HG03354 (cell line): ENCODE measurements around the gene FXR1.
"Not testable (repeated sequence)": the region's sequence is repeated elsewhere in the genome, so short reads cannot be mapped to it uniquely, and the experiment has no call there.

ENCODE experiments used
- ATAC-seq: cut with Tn5 transposase; IDR thresholded peaks from one replicate; pipeline ENCODE4 v1.9.1; 2021; ENCODE audit warnings: mild to moderate bottlenecking; ENCODE audit not compliant: unreplicated experiment, poor library complexity, severe bottlenecking

Gene FXR1

DNA sequence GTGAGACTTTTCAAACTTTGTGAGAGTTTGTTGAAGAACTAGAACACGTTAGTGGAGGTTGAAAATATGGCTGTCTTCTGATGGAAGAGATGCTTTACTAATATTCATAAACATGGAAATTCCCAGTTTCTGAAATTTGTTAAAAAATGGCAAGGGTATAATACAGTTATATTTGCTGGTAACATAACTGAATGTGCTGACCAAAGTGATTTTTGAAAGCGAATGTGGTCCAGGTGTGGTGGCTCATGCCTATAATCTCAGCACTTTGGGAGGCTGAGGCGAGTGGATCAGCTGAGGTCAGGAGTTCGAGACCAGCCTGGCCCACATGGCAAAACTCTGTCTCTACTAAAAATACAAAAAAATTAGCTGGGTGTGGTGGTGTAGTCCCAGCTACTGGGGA, 18.1 kb downstream of the FXR1 start:
- no peak for ATAC-seq

DNA sequence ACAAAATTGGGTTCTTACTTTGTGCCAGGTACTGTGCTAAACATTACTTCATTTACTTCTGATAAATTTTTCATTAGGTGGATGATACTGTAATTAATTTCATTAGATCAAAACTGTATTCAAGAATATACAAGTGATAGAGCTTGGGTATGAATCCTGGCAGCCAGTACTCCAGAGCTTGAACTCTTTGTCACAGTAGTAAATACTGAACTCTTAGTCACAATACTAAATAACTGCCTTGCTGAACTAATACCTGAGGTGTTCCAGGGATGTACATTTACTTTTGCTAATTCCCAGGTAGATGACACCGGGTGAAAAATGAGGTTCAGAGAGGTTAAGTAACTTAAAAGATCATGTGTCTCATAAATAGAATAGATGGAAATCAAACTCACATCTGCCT, 20.3 kb downstream of the FXR1 start:
- no peak for ATAC-seq

DNA sequence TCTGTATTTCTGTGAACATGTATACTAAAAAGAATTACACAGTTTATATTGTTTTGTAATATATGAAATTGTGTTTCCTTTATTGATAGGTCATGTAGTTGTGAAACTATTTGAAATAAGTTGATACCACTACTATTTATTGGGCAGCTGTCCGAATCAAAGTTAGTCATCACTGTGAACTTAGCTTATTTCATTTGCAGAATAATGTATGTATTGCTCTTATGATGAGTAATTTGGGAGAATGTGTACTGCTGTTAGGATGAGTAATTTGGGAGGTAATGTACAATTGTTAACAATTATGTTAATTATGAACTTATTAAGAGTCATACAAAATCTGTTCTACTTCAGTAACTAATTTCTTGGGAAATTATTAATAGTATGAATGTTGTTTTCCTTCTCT, 22.2 kb downstream of the FXR1 start:
- ATAC-seq, result no peak

DNA sequence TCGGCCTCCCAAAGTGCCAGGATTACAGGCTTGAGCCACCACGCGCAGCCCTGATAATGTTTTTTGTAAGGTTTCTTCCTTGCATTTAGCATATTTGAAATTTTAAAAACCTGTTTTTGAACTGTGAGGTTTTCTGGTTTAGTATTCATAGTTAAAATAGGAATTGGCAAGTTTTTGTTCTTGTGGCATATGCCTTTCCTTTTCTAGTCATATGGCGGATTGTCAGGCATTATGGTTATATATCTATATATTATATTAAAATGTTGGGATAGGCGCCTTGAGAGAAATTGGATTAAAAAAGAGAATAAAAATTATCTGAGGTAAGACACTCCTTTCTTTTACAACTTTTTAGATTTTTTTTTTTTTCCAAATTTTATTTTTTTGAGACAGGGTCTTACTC, 28.4 kb downstream of the FXR1 start:
- no peak for ATAC-seq

DNA sequence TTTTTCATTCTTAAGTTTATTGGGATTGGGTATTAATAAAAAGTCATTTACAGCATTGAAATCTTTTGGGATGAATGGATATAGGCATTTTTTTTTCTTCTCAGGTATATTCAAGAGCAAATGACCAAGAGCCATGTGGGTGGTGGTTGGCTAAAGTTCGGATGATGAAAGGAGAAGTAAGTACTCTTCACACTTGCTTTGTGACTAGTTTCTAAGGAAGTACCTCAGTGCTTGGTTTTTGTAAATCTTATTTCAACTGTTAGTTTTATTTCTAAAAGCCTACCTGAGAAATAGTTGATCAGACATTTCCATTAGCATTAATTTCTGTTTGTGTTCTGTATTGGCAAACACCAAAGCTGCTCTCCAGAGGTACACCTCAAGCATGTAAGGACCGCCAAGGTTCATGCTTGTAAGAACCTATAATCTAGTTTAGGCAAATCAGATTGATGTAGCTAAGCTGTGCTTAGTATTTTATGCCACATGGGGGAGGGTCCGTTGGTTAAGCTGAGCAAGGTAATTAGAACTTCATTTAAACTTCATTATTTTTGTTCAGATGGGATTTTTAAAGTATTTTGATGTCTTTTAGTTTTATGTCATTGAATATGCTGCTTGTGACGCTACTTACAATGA, 35.4 kb downstream of the FXR1 start:
- ATAC-seq, result peak; percentile 64

DNA sequence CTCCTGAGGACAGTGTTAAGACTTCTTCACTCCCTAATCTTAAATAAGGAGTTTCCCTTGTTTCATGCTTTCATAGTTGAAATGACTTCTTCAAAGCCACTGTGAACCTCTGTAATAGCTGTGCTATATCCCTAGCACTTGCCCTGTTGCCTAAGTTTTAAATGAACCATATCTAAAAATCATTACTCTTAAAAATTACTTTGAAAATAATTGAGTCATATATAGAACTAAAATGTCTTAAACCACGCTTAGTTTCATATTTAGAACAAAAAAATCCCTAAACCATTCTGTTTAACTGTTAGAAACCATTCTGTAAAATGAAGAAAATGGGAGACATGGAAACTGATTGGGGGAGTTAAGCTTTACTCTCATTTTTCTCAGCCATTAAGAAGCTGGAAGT, 47.2 kb downstream of the FXR1 start:
- no peak for ATAC-seq

DNA sequence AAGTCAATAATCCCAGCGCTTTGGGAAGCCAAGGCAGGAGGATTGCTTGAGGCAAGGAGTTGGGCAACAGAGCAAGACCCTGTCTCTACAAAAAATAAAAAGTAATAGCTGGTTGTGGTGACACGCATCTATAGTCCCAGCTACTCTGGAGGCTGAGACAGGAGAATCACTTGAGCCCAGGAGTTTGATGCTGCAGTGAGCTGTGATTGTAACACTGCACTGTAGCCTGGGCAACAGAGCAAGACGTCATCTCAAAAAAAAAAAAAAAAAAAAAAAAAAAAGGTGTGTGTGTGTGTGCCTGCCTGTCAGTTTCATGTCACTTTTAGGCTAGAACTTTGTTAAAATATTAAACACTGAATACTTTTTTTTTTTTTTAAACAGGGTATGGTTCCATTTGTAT, 48.6 kb downstream of the FXR1 start:
- ATAC-seq, result peak; percentile 44

DNA sequence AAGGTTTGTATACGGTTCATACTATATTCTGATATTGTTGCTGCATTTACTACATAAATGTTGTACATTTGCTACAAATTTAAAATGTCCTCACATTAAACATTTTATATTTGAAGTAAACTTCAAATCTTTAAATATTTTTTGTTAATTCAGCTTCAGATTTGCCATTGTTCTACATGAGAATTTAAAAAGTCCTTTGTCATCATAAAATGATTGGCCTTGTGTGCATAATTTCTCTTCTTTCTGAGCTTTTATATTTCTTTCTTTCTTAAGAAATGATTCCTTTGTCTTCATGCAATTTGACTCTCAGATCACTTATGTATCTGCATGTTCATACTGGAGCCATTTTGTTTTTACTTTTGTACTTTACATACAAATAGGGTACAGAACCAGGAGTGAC, 49.1 kb downstream of the FXR1 start:
- no peak for ATAC-seq

DNA sequence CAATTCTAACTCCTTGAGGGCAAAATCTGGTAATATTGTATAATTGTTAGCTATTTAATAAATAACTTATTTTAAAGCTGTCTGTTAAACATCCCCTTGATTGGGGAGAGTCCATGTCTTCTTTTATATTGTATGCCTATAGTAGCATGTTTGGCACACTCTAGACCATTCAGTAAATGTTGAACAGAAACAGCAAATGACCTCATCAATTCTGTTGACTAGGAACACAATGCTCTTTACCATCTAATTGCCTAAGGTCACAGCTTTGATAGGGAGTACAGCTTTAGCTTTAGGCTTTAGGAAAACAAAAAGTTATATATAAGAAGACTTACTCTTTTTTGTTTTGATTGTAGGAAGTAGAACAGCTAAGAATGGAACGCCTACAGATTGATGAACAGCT, 50.1 kb downstream of the FXR1 start:
- no peak for ATAC-seq

DNA sequence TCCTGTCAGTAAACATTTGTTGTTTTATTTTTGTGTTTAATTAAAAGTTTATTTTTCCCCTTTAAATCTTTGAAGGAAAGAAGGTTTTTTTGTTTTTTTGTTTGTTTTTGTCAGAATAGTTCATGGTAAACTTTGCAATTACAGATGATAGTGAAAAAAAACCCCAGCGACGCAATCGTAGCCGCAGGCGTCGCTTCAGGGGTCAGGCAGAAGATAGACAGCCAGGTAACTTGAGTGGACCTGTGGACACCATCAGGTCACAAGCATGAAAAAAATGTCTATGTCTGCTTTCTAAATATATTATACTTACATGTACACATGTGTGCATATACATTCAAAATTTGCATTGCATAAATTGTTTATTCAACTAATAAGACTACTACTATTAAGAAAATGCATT, 58.5 kb downstream of the FXR1 start:
- no peak for ATAC-seq

DNA sequence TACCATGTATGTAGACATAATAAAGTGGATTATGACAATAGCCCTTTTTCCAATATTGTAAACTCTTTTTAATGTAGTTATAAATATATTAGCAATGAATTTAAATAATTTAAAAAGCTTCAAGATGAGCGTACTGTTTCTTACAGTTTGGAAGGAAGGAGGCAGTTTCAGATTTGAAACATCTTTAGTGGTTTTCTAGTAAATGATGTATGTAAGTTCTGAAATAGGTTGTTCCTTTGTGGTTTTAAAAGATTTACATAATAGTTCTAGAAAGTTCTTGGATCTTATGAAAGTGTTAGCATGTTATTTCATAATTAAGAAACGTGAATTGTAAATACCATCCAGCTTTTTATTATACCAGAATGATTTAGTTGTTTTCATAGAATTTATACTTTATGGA, 61.1 kb downstream of the FXR1 start:
- peak; percentile 76 for ATAC-seq

DNA sequence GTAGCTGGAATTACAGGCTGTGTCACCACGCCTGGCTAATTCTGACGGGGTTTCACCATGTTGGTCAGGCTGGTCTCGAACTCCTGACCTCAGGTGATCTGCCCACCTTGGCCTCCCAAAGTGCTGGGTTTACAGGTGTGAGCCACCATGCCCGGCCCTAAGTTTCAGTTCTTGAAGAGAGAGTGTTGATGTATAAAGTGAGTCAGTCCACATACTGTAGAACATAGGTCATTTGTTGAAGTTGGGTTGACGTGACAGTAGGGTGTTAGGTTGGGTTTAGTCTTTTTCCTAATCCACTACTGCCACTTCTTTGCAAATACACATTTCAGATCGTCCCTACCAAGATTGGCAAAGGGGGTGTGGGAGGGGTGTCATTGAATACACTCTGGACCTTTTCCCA, 61.8 kb downstream of the FXR1 start:
- no peak for ATAC-seq

DNA sequence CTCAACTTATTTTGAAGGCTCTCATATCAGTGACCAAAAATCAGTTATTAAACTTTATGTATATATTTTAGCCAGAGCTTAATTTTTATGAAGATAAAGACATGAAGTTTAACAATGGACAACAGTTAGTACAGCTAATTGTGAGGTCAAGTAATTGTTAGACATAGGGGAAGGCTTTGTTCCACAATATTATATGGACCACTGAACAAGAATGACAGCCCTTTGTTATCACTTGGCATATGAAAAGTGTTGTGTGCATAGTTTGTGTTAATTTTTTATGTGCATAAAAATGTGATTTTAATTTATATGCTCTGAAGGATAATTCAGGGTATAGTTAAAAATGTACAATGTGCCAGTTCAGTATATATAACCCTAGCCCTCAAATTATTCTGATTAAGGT, 65.0 kb downstream of the FXR1 start:
- no peak for ATAC-seq

DNA sequence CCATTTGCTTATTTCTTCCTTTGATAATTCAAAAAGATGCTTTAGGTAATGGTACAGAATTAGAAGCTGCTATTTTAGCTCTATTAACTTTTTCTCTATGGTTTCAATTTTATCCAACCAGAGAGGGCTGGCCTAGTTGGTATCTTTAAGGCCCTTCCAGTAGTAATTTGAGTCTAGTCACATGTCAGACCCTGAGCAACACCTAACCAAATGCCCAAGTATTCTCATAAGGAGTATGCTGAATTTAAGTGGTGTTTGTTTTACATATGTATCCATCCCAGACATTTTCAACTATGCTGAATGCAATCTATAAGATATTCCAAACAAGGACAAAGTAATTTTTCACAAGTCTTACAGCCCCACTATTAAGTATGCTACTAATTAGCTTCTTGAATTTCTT, 67.5 kb downstream of the FXR1 start:
- ATAC-seq, result no peak

DNA sequence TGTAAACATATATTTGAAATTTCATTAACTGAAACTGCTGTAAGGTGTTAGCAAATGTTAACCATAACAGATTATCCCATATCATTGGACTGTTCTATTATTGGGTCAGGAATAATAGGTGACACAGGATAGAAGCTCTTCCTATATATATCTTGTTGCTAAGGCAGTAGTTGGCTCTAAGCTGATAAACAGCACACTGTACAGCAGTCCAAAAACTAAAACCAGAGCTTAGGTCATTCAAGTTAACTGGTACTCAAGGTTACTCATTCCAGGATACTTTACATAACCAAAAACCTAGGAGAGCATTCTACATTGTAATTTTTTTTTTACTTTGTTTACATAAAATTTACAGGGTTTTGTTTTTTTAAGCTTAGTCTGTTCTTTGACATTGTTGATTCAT, 68.1 kb downstream of the FXR1 start:
- ATAC-seq, result peak; percentile 52

DNA sequence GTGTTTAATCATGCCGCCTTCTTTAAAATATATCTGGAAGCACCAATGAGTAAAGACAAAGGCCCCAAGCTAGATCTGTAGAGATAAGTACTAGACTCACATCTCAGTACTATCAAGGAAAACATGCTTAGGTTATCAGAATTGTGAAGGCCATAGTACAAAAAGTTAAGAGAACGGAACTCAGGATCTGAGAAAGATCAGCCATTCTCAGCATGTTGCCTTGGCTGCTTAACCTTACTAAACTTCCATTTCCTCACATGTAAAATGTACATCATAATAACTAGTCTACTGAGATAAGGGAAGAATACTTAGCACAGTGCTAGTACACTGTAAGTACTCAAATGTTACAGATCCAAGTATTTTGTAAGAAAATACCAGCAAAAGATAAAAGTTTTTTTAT, 69.4 kb downstream of the FXR1 start:
- ATAC-seq, result no peak

DNA sequence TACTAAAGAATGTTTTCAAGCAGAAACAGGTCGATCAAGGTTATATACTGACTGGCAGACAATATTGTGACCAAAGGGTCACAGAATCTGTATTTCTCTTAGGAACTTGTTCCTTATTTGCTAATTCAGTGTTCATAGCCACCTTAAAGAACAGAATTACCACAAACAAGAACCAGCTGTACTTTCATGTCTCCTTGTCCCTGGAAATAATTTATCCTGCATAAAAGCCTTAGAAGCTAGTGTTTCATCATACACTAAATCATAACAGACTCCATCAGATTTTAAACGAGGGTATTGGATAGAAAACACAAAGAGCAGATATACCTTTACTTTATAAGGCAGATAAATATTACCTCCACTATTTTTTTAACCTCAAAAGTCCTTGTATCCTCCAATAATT, 70.7 kb downstream of the FXR1 start:
- no peak for ATAC-seq

DNA sequence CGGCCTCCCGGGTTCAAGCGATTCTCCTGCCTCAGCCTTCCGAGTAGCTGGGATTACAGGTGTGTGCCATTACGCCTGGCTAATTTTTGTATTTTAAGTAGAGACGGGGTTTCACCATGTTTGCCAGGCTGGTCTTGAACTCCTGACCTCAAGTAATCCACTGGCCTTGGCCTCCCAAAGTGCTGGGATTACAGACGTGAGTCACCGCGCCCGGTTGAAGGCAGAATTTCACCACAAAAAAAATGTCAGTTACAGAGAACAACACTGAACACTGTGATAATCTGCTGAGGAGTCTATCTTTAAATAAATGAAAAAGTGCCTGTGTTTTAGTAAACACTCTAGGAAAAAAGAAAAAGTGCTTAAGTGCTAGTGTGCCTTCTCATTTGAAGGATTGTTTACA, 73.9 kb downstream of the FXR1 start:
- not testable (repeated sequence) for ATAC-seq

DNA sequence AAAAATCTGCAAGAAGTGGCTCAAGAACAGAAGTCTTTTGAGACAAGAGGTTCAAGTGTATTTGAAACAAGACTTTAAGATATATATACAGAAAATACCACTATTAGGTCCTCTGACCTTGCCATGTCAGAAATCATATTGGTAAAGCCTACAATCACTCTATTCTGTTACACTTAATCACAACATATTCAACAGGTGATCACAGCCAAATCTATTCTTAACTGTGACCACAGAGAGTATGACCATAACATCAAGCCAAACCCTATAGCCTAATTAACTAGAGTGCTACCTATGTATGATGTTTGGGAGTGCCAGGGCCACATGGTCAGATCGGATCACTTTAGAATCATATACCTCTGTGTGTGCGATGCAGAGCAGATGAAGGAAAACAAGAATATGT, 74.9 kb downstream of the FXR1 start:
- no peak for ATAC-seq

DNA sequence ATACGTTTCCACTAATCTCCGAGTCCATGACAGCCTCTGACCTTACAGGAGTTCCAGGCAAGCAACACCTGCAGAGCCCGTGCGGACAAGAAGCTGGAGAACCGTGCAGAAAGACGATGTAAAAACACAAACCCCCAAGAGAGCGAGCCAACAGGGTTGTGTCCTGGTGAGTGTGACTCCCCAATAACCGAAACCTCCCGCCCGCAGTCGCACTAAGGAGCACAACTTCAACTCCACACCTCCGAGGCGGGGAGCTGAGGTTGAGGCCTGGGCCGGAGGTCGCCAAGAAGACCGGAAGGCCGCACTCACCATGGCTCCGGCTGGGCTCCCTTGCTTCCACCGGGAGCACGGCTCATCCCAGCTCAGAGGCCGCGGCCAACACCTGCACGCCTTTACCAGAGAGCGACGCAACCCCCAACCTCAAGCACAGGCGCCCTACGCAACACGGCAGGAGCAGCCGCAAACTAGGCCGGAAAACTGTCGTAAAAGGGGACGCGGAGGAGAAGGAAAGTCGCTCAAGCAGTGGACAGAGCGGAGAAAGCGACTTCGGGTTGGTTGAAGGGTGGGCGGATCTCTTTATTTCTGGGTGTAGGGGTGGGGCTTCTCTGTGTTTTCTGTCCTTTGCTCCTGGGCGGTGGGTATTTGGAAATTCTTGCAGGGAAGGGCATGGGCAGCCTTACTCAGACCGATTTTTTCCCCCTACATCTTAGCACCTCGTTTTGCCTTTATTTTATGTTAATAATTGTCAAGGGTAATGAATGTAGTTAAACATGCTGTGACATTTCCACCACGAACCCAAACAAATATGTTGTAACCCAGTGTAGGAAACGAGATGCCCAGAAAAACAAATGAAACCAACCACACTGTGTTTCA, 77.1 kb downstream of the FXR1 start, which contains the start of gene DNAJC19:
TSS of gene DNAJC19 (minus strand) at position 446 of the 873 bp plus-strand sequence. CDS start at position 312, 134 bp downstream.
- peak; percentile 97 for ATAC-seq

DNA sequence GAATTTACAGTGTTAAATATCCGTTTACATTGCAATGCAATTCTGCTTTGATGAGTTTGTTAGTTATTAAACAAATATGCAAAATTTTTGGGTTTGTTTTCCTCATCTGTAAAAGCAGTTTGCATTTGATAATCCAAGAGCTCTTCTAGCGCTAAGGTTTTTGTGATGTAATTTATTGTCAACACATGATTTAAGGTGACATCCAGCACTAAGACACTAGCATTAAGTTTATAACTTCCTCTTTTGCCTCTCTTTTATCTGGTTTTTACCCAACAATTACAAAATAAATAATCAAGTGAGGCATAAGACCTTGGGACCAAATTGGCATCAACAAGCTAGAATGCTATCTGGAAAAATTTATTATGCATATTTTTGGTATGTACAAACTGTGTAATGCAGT, 78.0 kb downstream of the FXR1 start:
- no peak for ATAC-seq
